Measurements from ENCODE around the gene TNNT3.

DNA sequence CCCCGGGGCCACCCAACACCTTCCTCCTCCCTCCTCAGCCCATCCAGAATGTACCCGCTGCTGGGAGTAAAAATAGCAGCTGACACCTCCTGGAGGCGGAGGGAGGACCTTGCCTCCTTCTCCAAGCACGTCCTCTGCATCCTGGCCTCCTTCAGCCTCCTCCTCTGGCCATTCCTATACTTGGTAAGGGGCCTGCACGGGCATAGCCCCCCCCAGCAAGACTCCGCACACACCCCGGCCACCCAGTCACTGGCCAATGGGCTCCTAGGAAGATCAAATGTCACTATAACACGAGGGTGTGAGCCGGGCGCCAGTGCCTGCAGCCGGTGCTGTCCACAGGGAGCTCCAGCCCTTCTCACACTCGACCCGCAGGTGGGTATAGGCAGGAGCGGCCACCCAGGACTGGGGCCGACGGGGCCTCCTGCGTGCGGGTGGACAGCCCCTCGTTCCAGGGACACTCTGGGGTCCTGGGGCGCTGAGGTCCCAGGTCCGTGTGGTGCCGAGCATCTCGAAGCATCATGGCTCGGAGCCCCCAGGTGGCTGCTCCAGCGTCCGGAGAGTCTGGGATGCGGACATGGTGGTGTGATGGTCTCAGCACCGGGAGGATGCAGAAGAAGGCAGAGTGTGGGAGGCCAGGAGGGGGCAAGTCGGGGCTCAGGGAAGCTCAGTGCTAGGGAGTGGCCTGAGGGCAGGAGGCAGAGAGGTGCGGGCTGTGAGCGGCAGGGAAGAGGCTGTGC is at the start of gene TNNT3:
- TF ChIP-seq EZH2phosphoT487 (IDR thresholded peaks at IDR 0.05; ENCODE audit: insufficient read depth, low read depth) = no peak
- TF ChIP-seq EZH2 (IDR thresholded peaks at IDR 0.05; ENCODE audit: insufficient read depth, poor library complexity, severe bottlenecking) = no peak
